ENCODE data around the gene CCDC142. TPM values are rescaled to one million over a fixed set of nuclear protein-coding genes. Genes with fewer than 3 reads are reported as not detected.

CCDC142 gene
- total and polyA plus RNA-seq, 4 donors, result 5.1 to 28.3 (median 10.8) TPM

DNA sequence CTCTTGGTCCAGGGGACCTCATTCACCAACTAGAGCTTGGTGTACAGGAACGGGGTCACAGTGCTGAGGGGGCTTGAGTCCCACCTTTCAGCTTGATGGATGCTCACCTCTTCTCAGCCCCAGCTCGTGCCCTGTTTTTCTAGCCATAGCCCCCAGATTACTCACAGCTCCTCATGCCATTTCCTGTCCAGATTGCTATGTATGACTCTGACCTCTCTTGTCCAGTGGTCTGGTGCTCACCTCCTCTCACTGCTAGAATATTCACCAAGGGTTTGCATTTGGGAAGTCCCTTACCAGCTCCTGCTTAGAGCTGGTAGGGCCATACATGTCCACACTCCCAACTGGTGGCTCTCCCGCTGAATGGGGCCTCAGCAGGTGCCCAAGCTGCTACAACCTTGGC, 10.7 kb upstream of the CCDC142 start:
- Histone ChIP-seq H3K4me1 (ENCODE audit: control insufficient read depth in 4 of 4, insufficient read depth in 4 of 4, low read length in 3 of 4) (peaks cover 40 to 88% (median 70%) of the 10 kb centered on the region in 4 donors), H3K9ac (ENCODE audit: low read depth in 1 of 2, low read length in 2 of 2) (no peak overlapping the region), H3K4me3 (ENCODE audit: low read depth in 1 of 3, low read length in 3 of 3) (no peak overlapping the region), H3K27me3 (ENCODE audit: control insufficient read depth in 4 of 4, insufficient read depth in 4 of 4, low read length in 3 of 4) (no peaks in the 10 kb centered on the region), H3K9me3 (ENCODE audit: control insufficient read depth in 4 of 4, low read length in 3 of 4) (no peaks in the 10 kb centered on the region), H3K27ac (ENCODE audit: low read depth in 1 of 2, low read length in 2 of 2) (no peak overlapping the region), H3K36me3 (ENCODE audit: control insufficient read depth in 4 of 4, insufficient read depth in 3 of 4, low read depth in 1 of 4, low read length in 3 of 4) (peaks cover 10 to 16% (median 14%) of the 10 kb centered on the region in 4 donors)
- WGBS, result 94% methylated on average over 3 of the region's 3 CpGs
- DNase-seq (ENCODE audit: low spot score), result no peak
- TF ChIP-seq RXRA (IDR thresholded peaks at IDR 0.05), result no peak

DNA sequence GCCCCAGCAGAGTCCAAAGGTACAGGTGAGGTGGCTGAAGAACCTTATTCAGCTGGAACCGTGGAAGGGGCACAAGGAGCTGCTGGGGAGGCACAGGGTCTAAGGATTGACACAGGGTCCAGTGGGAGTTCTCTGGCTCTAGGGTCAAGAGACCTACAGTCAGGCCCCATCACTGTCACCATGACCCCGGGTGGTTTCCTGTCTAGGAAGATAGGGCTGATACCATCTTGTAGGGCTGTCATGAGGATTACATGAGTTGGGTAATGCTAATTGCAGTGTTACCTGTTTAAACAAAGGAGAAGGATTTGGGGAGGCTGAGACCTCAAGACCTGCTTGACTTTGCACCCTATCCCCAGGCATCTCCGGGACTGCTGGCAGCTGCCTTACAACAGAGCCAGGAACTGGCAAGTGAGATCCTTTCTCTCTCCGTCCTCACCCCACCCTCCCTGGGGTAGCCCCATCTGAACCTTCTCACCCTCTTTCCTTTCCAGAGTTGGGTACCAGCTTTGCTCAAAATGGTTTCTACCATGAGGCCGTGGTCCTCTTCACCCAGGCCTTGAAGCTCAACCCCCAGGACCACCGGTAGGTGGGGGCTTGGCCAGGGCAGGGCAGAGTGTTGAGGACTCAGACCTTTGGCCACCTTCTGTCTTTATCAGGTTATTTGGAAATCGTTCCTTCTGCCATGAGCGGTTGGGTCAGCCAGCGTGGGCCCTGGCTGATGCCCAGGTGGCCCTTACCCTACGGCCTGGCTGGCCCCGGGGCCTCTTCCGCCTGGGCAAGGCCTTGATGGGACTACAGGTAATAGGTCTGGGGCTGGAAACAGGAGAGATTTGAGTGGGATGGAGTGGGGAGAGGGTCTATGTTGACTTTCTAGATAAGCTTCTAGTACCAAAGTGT, 9.1 kb upstream of the CCDC142 start:
- Histone ChIP-seq H3K27ac (ENCODE audit: low read depth in 1 of 2, low read length in 2 of 2) (peak overlapping the region; percentile 4 to 57), H3K4me1 (ENCODE audit: control insufficient read depth in 4 of 4, insufficient read depth in 4 of 4, low read length in 3 of 4) (peaks cover 38 to 82% (median 65%) of the 10 kb centered on the region in 4 donors), H3K9ac (ENCODE audit: low read depth in 1 of 2, low read length in 2 of 2) (no peak overlapping the region), H3K9me3 (ENCODE audit: control insufficient read depth in 4 of 4, low read length in 3 of 4) (no peaks in the 10 kb centered on the region), H3K36me3 (ENCODE audit: control insufficient read depth in 4 of 4, insufficient read depth in 3 of 4, low read depth in 1 of 4, low read length in 3 of 4) (peaks cover 10 to 16% (median 14%) of the 10 kb centered on the region in 4 donors), H3K27me3 (ENCODE audit: control insufficient read depth in 4 of 4, insufficient read depth in 4 of 4, low read length in 3 of 4) (no peaks in the 10 kb centered on the region), H3K4me3 (ENCODE audit: low read depth in 1 of 3, low read length in 3 of 3) (no peak overlapping the region)
- TF ChIP-seq HNF4G (IDR thresholded peaks at IDR 0.05) (peak; percentile 67), FOXA2 (IDR thresholded peaks at IDR 0.05) (no peak), RAD21 (IDR thresholded peaks at IDR 0.05) (peak; percentile 15 to 28), SP1 (IDR thresholded peaks at IDR 0.05) (peak; percentile 69), JUND (IDR thresholded peaks at IDR 0.05) (peak in 1 of 2 donors; percentile 65), EGR1 (IDR thresholded peaks at IDR 0.05; ENCODE audit: low read depth in 2 of 2) (peak in 1 of 2 donors; percentile 39), NR2F2 (IDR thresholded peaks at IDR 0.05) (no peak), FOXA1 (IDR thresholded peaks at IDR 0.05) (no peak), RXRA (IDR thresholded peaks at IDR 0.05) (peak; percentile 89 to 91), GABPA (IDR thresholded peaks at IDR 0.05 in 1 of 2, conservative IDR thresholded peaks at IDR 0.05 in 1 of 2) (peak in 1 of 2 donors; percentile 74), YY1 (IDR thresholded peaks at IDR 0.05) (peak; percentile 79), HNF4A (conservative IDR thresholded peaks at IDR 0.05) (peak; percentile 84 to 95), TAF1 (conservative IDR thresholded peaks at IDR 0.05) (no peak)
- TF ChIP-seq, protein P1, sequence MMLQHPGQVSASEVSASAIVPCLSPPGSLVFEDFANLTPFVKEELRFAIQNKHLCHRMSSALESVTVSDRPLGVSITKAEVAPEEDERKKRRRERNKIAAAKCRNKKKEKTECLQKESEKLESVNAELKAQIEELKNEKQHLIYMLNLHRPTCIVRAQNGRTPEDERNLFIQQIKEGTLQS (IDR thresholded peaks at IDR 0.05), result peak; percentile 24
- TF ChIP-seq, protein P2, sequence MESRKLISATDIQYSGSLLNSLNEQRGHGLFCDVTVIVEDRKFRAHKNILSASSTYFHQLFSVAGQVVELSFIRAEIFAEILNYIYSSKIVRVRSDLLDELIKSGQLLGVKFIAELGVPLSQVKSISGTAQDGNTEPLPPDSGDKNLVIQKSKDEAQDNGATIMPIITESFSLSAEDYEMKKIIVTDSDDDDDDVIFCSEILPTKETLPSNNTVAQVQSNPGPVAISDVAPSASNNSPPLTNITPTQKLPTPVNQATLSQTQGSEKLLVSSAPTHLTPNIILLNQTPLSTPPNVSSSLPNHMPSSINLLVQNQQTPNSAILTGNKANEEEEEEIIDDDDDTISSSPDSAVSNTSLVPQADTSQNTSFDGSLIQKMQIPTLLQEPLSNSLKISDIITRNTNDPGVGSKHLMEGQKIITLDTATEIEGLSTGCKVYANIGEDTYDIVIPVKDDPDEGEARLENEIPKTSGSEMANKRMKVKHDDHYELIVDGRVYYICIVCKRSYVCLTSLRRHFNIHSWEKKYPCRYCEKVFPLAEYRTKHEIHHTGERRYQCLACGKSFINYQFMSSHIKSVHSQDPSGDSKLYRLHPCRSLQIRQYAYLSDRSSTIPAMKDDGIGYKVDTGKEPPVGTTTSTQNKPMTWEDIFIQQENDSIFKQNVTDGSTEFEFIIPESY (IDR thresholded peaks at IDR 0.05), result peak; percentile 69
- TF ChIP-seq, protein P3, sequence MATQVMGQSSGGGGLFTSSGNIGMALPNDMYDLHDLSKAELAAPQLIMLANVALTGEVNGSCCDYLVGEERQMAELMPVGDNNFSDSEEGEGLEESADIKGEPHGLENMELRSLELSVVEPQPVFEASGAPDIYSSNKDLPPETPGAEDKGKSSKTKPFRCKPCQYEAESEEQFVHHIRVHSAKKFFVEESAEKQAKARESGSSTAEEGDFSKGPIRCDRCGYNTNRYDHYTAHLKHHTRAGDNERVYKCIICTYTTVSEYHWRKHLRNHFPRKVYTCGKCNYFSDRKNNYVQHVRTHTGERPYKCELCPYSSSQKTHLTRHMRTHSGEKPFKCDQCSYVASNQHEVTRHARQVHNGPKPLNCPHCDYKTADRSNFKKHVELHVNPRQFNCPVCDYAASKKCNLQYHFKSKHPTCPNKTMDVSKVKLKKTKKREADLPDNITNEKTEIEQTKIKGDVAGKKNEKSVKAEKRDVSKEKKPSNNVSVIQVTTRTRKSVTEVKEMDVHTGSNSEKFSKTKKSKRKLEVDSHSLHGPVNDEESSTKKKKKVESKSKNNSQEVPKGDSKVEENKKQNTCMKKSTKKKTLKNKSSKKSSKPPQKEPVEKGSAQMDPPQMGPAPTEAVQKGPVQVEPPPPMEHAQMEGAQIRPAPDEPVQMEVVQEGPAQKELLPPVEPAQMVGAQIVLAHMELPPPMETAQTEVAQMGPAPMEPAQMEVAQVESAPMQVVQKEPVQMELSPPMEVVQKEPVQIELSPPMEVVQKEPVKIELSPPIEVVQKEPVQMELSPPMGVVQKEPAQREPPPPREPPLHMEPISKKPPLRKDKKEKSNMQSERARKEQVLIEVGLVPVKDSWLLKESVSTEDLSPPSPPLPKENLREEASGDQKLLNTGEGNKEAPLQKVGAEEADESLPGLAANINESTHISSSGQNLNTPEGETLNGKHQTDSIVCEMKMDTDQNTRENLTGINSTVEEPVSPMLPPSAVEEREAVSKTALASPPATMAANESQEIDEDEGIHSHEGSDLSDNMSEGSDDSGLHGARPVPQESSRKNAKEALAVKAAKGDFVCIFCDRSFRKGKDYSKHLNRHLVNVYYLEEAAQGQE (IDR thresholded peaks at IDR 0.05), result peak; percentile 44
- TF ChIP-seq, protein P4, sequence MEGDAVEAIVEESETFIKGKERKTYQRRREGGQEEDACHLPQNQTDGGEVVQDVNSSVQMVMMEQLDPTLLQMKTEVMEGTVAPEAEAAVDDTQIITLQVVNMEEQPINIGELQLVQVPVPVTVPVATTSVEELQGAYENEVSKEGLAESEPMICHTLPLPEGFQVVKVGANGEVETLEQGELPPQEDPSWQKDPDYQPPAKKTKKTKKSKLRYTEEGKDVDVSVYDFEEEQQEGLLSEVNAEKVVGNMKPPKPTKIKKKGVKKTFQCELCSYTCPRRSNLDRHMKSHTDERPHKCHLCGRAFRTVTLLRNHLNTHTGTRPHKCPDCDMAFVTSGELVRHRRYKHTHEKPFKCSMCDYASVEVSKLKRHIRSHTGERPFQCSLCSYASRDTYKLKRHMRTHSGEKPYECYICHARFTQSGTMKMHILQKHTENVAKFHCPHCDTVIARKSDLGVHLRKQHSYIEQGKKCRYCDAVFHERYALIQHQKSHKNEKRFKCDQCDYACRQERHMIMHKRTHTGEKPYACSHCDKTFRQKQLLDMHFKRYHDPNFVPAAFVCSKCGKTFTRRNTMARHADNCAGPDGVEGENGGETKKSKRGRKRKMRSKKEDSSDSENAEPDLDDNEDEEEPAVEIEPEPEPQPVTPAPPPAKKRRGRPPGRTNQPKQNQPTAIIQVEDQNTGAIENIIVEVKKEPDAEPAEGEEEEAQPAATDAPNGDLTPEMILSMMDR (IDR thresholded peaks at IDR 0.05; ENCODE audit: low read depth, low read length, missing input control), result no peak
- TF ChIP-seq, protein P5, sequence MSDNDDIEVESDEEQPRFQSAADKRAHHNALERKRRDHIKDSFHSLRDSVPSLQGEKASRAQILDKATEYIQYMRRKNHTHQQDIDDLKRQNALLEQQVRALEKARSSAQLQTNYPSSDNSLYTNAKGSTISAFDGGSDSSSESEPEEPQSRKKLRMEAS (IDR thresholded peaks at IDR 0.05), result peak; percentile 84
- no peak for DNase-seq (ENCODE audit: low spot score)
- WGBS, result 45% methylated on average over 12 of the region's 12 CpGs

Data from liver (tissue), 9 donors.